NCI-H146 treated with DMSO at 0.1 percent for 48 hours (cell line): ENCODE data around the gene RCC1.
"Not testable (repeated sequence)": the region's sequence is repeated elsewhere in the genome, so short reads cannot be mapped to it uniquely, and the experiment has no call there.

Experiments
- DNase-seq: peaks from one replicate; lab custom pipeline; 2025; ENCODE audit not compliant: unreplicated experiment; lab: John Stamatoyannopoulos, UW

RCC1 gene, protein sequence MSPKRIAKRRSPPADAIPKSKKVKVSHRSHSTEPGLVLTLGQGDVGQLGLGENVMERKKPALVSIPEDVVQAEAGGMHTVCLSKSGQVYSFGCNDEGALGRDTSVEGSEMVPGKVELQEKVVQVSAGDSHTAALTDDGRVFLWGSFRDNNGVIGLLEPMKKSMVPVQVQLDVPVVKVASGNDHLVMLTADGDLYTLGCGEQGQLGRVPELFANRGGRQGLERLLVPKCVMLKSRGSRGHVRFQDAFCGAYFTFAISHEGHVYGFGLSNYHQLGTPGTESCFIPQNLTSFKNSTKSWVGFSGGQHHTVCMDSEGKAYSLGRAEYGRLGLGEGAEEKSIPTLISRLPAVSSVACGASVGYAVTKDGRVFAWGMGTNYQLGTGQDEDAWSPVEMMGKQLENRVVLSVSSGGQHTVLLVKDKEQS

DNA sequence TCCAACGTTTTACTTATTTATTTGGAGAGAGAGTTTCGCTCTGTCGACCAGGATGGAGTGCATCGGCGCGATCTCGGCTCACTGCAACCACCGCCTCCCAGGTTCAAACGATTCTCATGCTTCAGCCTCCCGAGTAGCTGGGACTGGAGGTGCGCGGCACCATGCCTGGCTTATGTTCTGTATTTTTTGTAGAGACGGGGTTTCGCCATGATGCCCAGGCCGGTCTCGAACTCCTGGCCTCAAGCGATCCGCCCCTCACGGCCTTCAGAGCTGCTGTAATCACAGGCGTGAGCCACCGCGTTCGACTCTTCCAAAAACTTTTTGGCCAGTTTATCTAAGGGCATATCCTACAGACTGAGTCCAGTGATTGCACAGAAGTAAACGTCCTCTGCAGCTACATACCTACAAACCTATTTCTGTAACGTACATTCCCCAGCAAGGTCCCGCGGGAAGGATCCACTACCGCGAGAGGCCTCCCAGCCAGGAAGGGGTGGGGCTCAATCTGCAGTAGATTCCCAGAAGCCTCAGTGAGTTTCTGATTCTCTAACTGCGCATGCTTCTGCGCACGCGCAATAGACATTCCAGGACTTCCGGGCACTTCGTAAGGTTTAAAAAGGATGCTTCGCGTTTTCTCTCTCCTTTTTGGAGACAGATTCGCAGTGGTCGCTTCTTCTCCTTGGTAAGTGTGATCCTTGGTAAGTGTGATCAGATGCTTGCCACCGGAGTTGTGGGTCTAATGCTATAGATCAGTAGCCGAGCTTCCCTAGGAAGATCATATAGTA lies at the start of gene RCC1:
RCC1 (plus strand) TSS at position 638 of the 782 bp plus-strand sequence. CDS start 23,824 bp downstream, outside the sequence.
- DNase-seq, result peak; percentile 86

DNA sequence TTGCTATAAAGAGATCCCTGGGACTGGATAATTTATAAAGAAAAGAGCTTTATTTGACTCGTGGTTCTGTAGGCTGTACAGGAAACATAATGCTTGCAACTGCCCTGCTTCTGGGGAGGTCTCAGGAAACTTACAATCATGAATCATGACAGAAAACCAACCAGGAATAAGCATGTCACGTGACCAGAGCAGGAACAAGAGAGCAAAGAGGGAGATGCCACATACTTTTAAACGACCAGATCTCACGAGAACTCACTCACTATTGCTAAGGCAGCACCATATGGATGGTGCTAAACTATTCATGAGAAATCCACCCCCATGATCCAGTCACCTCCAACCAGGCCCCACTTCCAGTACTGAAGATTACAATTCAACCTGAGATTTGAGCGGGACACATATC lies 49.8 kb upstream of the RCC1 start:
- no peak for DNase-seq

DNA sequence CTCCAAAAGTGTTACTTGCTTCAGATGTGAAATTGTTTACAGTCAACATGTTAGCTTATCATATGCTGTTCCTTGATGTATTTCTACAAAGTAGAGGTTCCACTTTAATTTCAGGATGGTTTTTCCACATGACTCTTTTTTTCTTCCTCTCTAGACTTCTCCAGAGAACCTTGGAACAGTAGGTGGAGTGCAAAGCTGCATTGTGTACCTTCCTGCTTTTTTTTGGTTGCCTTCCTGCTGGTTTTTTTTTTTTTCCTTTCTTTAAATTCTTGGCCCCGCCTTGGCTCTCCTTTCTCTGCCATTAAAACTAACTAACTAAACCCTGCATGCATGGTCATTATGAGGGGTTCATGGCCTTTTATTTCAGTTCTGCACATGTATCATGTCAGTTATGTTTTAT lies 48.2 kb upstream of the RCC1 start:
- DNase-seq, result no peak

DNA sequence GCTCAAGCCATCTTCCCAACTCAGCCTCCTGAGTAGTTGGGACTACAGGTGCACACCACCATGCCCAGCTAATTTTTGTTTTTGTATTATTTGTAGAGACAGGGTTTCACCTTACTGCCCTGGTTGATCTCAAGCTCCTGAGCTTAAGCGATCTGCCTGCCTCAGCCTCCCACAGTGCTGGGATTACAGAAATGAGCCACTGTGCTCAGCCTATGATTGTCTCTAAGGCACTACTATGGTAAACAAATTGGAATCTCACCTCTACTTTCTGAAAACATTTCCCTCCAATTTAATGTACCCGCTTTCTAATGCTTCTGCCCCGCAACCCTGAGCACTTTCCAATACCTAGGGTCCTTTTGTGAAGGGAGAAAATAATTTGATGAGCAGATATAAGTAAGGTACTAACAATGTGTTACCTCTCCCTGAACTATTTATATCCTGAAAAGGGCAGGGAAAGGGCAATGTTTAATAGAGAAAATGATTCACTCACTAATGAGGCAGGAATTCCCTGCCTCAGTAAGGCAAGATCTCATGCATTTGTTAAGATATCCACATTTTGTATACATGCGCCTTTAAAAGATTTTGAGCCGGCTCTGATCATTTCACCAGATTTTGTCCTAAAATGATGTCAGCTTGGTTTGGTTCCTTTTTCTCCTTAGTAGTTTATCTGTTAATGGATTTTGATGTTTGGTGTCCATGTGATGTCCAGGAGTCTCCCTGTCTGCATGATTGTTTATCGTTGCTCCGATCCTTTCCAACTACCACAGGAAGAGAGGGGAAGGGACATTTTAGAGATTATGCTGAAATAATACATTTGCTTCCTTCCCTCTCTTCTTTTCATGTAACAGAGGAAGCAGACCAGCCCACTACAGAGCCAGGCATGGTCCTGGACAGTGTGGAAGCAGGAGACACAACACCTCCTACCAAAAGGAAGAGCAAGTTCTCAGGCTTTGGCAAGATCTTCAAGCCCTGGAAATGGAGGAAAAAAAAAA lies 47.3 kb upstream of the RCC1 start:
- no peak for DNase-seq

DNA sequence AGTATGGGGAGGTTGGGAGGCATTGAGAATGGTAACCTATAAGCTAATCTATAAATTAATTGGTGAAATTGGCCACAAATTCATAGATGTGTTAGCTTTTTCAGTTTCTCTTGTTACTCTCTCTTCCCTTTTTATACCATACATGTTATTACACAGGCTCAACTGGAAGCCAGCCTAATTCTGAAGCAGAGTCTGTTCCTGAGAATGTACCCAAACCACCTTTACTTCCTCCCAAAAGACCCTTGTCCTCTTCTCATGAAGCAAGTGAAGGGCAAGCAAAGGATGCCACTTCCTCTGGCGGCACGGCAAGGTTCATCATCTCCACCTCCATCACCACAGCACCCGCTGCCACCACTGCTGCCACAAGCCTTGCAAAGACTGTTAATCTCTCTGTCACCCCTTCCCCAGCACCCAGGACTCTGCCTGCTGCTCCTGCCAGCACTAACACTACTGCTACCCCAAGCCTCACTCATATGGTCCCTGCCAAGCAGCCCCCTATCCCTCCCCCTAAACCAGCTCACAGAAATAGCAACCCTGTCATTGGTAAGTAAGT lies 39.5 kb upstream of the RCC1 start:
- DNase-seq, result no peak

DNA sequence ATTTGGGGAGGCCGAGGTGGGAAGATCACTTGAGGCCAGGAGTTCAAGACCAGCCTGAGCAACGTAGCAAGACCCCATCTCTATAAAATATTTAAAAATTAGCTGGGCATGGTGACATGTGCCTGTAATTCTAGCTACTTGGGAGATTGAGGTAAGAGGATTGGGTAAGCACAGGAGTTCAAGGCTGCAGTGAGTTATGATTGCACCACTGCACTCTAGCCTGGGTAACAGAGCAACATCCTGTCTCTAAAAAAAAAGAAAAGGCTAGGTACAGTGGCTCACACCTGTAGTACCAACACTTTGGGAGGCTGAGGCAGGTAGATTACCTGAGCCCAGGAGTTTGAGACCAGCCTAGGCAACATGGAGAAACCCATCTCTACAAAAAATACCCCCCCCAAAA lies 35.7 kb upstream of the RCC1 start:
- DNase-seq, result no peak

DNA sequence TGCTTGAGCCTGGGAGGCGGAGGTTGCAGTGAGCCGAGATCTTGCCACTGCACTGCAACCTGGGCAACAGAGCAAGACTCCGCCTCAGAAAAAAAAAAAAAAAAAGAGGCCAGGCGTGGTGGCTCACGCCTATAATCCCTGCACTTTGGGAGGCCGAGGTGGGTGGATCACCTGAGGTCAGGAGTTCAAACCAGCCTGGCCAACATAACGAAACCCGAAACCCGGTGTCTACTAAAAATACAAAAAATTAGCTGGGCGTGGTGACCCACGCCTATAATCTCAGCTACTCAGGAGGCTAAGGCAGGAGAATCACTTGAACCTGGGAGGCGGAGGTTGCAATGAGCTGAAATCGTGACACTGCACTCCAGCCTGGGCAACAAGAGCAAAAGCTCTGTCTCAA lies 26.3 kb upstream of the RCC1 start:
- DNase-seq, result not testable (repeated sequence)

DNA sequence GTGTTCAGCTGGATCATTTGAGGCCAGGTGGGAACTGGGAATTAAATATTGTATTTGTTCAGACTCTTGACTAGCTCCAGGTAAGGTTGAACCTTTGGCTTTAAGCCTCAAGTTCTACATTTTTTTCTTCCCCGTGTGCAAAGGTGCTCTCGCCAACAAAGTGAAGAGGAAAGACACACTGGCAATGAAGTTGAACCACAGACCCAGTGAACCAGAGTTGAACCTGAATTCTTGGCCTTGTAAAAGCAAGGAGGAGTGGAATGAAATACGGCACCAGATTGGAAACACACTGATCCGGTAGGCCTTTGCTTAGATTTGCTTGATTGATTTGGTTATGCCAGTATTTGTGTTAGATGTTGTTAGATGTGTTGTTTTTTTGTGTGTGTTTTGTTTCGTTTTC lies 25.5 kb upstream of the RCC1 start:
- DNase-seq, result no peak

DNA sequence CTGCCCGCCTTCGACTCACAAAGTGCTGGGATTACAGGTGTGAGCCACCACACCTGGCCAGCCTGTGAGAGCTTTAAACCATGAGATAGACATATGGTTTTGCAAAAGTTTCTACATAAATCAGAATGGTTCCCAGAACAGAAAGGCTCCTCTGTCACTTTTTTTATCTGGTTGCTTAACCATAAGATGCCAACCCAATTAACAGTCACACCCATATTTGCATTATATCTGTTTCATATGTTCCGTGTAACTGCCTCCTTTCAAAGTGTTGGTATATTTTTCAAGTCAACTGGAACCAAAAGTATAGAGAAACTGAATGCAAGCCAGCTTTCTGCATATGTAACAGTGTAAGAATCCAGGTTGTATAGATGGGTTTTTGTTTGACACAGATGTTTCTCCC lies 23.7 kb upstream of the RCC1 start:
- DNase-seq, result no peak

DNA sequence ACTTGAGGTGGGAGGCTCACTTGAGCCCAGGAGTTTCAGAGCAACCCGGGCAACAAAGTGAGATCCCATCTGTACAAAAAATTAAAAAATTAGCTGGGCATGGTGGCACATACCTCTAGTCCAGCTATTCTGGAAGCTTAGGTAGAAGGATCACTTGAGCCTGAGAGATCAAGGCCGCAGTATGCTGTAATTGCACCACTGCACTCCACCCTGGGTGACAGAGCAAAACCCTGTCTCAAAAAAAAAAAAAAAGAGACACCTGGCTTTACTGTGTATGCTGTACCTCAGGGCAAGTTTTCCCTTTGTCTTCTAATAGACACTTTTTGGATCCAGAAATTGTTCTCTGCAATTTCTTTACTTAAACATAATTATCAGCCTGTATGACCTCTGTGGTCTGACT lies 23.1 kb upstream of the RCC1 start:
- DNase-seq, result no peak

DNA sequence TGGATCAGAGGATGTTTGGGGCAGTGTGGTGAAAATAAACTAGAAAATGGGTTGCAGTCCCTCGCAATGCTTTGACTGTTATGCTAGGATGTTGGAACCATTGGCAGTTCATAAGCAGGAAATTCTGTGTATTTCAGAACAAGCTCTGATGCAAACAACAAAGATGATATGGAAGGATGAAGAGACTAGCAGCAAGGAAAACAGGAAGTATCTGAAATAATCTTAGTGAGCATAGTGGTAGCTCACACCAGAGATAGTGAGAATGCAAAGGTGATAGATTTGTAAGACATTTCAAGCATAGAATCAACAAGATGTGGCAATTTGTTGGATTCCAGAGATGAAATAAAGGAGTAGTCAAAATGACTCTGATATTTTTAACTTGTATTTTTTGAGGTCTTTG lies 11.1 kb upstream of the RCC1 start:
- no peak for DNase-seq

DNA sequence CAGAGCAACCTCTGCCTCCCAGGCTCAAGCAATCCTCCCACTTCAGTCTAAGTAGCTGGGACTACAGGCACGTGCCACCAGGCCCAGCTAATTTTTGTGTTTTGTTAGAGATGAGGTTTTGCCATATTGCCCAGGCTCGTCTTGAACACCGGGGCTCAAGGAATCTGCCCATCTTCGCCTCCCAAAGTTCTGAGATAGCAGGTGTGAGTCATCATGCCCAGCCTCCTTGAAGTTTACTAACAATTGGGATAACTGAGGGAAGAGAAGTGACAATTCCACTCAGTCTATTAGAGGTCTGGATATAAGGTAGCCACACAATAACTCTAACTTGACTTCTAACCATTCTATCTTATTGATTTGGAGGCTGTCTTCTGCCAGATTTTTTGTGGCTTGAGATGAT lies 6.3 kb upstream of the RCC1 start:
- DNase-seq, result no peak

DNA sequence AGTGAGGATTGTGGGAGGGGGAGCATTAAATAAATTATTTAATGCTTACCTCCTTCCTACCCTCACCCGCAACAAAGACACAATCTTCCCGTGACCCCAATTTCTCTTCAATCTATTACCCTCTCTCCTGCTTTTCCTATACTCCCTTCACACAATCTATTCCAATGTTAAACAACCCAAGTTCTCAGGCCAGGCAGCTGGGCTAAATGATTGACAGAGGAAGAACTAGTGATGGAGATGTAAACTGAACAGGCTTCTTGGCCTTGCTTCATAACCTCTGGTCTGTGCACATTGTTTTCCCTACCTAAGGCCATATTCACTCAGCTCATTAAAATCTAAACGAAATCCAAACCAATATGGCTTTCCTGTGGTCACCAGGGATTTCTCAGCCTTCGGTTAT lies 3.9 kb upstream of the RCC1 start:
- DNase-seq, result no peak

DNA sequence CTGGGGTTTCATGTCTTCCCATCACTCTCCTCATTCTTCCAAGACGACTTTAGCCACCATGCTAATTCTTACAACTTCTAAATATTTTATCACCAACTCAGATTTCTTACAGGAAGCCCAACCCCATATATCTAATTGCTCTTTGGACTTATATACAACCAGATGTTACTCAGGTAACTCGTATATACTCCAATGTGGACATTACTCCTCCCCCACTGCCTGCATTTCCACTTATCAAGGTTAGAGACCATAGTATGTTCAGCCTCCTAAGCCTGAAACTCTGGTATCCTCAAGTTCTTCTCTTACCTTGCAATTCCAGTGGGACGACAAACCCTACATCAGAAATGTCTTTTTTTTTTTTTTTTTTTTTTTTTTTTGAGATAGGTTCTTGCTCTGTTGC lies 2.7 kb upstream of the RCC1 start:
- no peak for DNase-seq

DNA sequence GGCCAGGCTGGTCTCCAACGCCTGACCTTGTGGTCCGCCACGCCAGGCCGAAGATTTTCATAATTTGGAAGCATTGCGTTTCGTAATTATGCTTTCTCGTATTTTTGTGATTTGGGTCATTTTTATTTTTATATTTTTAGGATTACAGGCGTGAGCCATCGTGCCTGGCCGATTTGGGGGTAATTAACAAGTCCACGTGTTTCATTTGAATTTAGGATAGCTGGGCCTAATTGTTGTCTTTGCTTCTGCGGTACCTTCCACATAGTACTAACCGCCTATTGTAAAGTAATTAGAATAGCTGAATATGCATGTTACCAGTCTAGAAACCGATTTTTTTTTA lies 1.0 kb downstream of the RCC1 start:
- no peak for DNase-seq

DNA sequence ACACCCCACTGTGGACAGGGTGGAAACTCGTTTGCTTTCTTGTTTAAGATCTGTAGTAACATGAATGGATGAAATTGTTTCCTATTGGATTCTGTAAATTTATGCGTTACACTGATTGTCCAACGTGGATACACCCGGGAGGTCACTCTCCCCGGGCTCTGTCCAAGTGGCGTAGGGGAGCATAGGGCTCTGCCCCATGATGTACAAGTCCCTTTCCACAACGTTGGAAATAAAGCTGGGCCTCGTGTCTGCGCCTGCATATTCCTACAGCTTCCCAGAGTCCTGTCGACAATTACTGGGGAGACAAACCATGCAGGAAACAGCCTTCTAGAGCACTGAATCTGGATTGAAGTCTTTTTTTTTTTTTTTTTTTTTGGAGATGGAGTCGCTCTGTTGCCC lies 1.4 kb downstream of the RCC1 start:
- DNase-seq, result no peak

DNA sequence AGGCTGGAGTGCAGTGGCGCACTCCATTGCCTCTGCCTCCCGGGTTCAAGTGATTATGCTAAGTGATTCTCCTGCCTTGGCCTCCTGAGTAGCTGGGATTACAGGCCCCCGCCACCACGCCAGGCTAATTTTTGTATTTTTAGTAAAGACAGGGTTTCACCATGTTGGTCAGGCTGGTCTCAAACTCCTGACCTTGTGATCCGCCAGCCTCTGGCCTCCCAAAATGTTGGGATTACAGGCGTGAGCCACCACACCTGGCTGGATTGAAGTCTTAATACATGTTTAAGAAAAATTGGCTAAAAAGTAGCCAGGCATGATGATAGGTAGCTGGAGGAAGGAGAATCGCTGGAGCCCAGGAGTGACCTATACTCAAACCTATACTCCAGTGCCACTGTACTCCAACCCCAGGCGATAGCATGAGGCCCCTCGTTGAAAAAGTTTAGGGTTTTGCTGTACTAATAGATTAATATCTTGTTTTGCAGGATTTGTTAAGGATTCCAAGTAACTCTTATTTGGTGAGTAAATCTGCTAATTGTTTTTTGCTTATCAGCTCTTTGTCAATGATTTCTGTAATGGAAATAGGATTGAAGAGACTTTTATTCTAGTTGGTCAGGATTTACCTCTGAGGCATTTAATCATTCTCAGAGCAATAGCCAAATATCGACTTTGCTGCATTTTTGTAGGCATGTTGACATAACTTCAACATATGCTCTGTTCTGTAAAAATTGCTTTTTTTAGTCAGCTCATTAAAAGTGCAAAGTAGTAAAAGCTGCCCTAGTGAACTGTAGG lies 2.0 kb downstream of the RCC1 start:
- no peak for DNase-seq

DNA sequence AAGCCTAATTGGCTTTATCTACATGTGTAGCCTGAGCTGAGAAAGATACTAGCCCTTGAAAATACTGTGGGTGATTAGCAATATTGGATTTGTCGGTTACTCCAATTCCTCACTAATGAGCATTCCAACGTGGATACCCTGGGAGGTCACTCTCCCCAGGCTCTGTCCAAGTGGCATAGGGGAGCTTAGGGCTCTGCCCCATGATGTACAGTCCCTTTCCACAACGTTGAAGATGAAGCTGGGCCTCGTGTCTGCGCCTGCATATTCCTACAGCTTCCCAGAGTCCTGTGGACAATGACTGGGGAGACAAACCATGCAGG lies 2.6 kb downstream of the RCC1 start:
- no peak for DNase-seq

DNA sequence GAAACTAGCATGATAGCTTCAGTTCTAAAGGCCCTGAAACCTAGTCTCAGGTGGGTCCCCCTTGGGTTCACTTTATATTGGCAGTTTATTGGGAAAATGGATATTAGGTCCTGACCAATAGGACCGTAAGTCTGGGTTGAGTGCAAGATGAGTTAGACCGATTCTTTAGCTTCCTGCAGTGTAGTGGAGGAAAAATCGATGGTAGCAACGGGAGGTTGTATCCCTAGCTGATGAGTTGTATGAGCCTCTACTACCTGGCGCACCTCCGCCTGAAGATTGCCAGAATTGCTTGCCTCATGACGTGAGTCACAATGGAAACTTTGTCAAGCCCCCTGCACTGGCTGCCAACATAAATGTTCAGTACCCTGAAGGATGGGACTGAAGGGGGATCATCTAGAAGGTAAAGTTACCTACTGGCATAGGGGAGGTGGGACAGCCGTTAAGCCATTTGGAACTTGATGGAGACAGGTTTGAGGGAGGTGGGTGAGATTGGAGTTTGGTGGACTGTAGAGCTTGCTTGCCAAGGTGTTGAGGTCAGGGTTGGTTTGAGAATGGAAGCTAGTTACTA lies 3.9 kb downstream of the RCC1 start:
- DNase-seq, result no peak
